ENCODE results near the gene TEKT5. TPM values are rescaled to one million over a fixed set of nuclear protein-coding genes. Genes with fewer than 3 reads are reported as not detected.

Gene TEKT5
- total and polyA plus RNA-seq, 2 donors from 2014 or later = 0.57 TPM; not detected in 1

GRCh38 chr16:10675861-10676260 is 18.9 kb downstream of the TEKT5 start:
- Histone ChIP-seq H3K4me1 (ENCODE audit: control insufficient read depth in 2 of 3, insufficient read depth in 2 of 3, low read depth in 1 of 3, low read length in 3 of 3) (no peaks in the 10 kb centered on the region), H3K27me3 (ENCODE audit: control insufficient read depth, insufficient read depth, low read length) (no peaks in the 10 kb centered on the region), H3K27ac (ENCODE audit: low read depth in 2 of 2, low read length in 2 of 2) (no peak overlapping the region), H3K4me3 (ENCODE audit: low read length in 3 of 3) (no peak overlapping the region), H3K9me3 (ENCODE audit: control insufficient read depth in 2 of 3, insufficient read depth in 1 of 3, low read length in 3 of 3) (no peaks in the 10 kb centered on the region), H3K36me3 (ENCODE audit: control insufficient read depth in 2 of 3, insufficient read depth in 3 of 3, low read length in 3 of 3) (no peaks in the 10 kb centered on the region), H3K9ac (ENCODE audit: low read length in 3 of 3) (no peak overlapping the region)
- DNase-seq = no peak
- FAIRE-seq = no peak
- intact Hi-C loops (cut with DNase I) = no loop called here
- no peak for TF ChIP-seq CTCF (IDR thresholded peaks at IDR 0.05; ENCODE audit: borderline replicate concordance, extremely low read depth, insufficient read depth)

- intact Hi-C loops (cut with DNase I) = no loop called here
- Histone ChIP-seq H3K36me3 (ENCODE audit: control insufficient read depth in 2 of 3, insufficient read depth in 3 of 3, low read length in 3 of 3) (no peaks in the 10 kb centered on the region), H3K27ac (ENCODE audit: low read depth in 2 of 2, low read length in 2 of 2) (no peak overlapping the region), H3K27me3 (ENCODE audit: control insufficient read depth, insufficient read depth, low read length) (no peaks in the 10 kb centered on the region), H3K9ac (ENCODE audit: low read length in 3 of 3) (no peak overlapping the region), H3K4me3 (ENCODE audit: low read length in 3 of 3) (no peak overlapping the region), H3K9me3 (ENCODE audit: control insufficient read depth in 2 of 3, insufficient read depth in 1 of 3, low read length in 3 of 3) (no peaks in the 10 kb centered on the region), H3K4me1 (ENCODE audit: control insufficient read depth in 2 of 3, insufficient read depth in 2 of 3, low read depth in 1 of 3, low read length in 3 of 3) (no peaks in the 10 kb centered on the region)
- DNase-seq (no peak), FAIRE-seq (no peak)
- TF ChIP-seq CTCF (IDR thresholded peaks at IDR 0.05; ENCODE audit: borderline replicate concordance, extremely low read depth, insufficient read depth) = no peak
Observed at GRCh38 chr16:10675216-10675615, 19.5 kb downstream of the TEKT5 start.

GRCh38 chr16:10671729-10672128 is 23.0 kb downstream of the TEKT5 start:
- H3K4me1 ChIP-seq (ENCODE audit: control insufficient read depth in 2 of 3, insufficient read depth in 2 of 3, low read depth in 1 of 3, low read length in 3 of 3) = no peaks in the 10 kb centered on the region
- H3K36me3 ChIP-seq (ENCODE audit: control insufficient read depth in 2 of 3, insufficient read depth in 3 of 3, low read length in 3 of 3) = no peaks in the 10 kb centered on the region
- no peaks in the 10 kb centered on the region for H3K27me3 ChIP-seq (ENCODE audit: control insufficient read depth, insufficient read depth, low read length)
- no peak overlapping the region for H3K27ac ChIP-seq (ENCODE audit: low read depth in 2 of 2, low read length in 2 of 2)
- H3K4me3 ChIP-seq (ENCODE audit: low read length in 3 of 3) = no peak overlapping the region
- DNase-seq = no peak
- H3K9ac ChIP-seq (ENCODE audit: low read length in 3 of 3) = no peak overlapping the region
- no peaks in the 10 kb centered on the region for H3K9me3 ChIP-seq (ENCODE audit: control insufficient read depth in 2 of 3, insufficient read depth in 1 of 3, low read length in 3 of 3)
- FAIRE-seq = no peak
- no peak for TF ChIP-seq CTCF (IDR thresholded peaks at IDR 0.05; ENCODE audit: borderline replicate concordance, extremely low read depth, insufficient read depth)
- intact Hi-C loops (cut with DNase I) = no loop called here

- no peaks in the 10 kb centered on the region for H3K9me3 ChIP-seq (ENCODE audit: control insufficient read depth in 2 of 3, insufficient read depth in 1 of 3, low read length in 3 of 3)
- H3K4me1 ChIP-seq (ENCODE audit: control insufficient read depth in 2 of 3, insufficient read depth in 2 of 3, low read depth in 1 of 3, low read length in 3 of 3) = no peaks in the 10 kb centered on the region
- no peak overlapping the region for H3K4me3 ChIP-seq (ENCODE audit: low read length in 3 of 3)
- DNase-seq (no peak), FAIRE-seq (no peak)
- no peak for TF ChIP-seq CTCF (IDR thresholded peaks at IDR 0.05; ENCODE audit: borderline replicate concordance, extremely low read depth, insufficient read depth)
- intact Hi-C loops (cut with DNase I) = no loop called here
- no peak overlapping the region for H3K9ac ChIP-seq (ENCODE audit: low read length in 3 of 3)
- no peak overlapping the region for H3K27ac ChIP-seq (ENCODE audit: low read depth in 2 of 2, low read length in 2 of 2)
- H3K36me3 ChIP-seq (ENCODE audit: control insufficient read depth in 2 of 3, insufficient read depth in 3 of 3, low read length in 3 of 3) = no peaks in the 10 kb centered on the region
- H3K27me3 ChIP-seq (ENCODE audit: control insufficient read depth, insufficient read depth, low read length) = no peaks in the 10 kb centered on the region
Observed at GRCh38 chr16:10669791-10670190, 24.9 kb downstream of the TEKT5 start.

Data from kidney (tissue), 14 donors.